Measurements from ENCODE around the gene AFAP1. TPM values are rescaled to one million over a fixed set of nuclear protein-coding genes. Genes with fewer than 3 reads are reported as not detected.

Gene AFAP1
- total and polyA plus RNA-seq, 2 of the 8 experiments (the other 6 are each of a cell fraction or from before 2014, with no cell fraction given) = 3.6 to 18.2 TPM

DNA sequence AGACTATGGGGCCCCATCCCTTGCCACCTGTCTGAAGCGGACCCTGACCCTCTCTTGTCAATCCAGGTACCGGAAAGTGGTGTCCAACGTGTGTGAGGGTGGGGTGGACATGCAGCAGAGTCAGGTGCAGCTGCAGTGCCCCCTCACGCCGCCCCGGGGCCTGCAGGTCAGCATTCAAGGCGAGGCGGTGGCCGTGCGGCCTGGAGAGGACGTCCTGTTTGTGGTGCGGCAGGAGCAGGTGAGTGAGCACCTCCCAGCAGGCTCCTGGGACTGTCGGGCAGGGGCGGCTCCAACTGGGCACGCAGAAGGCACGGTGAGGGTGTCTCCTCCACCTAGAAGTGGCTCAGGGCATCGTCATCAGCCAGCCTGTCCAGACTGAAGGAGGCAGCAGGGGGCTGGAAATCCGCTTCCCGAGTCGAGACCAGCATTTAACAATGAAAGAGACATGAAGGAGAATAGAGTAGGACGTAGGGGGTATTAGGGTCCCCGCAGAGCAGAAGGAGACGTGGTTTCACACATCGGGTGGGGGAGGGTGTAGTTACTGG lies 221.6 kb downstream of the AFAP1 start (continued):
- TF ChIP-seq SP4 (IDR thresholded peaks at IDR 0.05; ENCODE audit: low read length) (no peak), POLR2A (IDR thresholded peaks at IDR 0.05; ENCODE audit: control extremely low read depth in 1 of 2, low read depth in 2 of 2, low read length in 2 of 2) (no peak), JUN (IDR thresholded peaks at IDR 0.05; ENCODE audit: low read depth, low read length) (no peak), YY1 (IDR thresholded peaks at IDR 0.05; ENCODE audit: low read depth, low read length) (no peak)
- TF ChIP-seq, protein P1, sequence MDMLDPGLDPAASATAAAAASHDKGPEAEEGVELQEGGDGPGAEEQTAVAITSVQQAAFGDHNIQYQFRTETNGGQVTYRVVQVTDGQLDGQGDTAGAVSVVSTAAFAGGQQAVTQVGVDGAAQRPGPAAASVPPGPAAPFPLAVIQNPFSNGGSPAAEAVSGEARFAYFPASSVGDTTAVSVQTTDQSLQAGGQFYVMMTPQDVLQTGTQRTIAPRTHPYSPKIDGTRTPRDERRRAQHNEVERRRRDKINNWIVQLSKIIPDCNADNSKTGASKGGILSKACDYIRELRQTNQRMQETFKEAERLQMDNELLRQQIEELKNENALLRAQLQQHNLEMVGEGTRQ (IDR thresholded peaks at IDR 0.05; ENCODE audit: low read length) = no peak

Data from H1 (cell line).